Adrenal gland (tissue), 5 donors: ENCODE measurements around the gene SRD5A3.
A peak's percentile ranks its signal among the peaks of the same experiment; 100 is the strongest.

Source experiments
- POLR2A ChIP-seq, 2 donors: fragments of 450-650 bp; IDR thresholded peaks; one replicate each; pipeline ENCODE4 v1.6.1; 2017; ENCODE audit warnings: antibody characterized with exemption in 2 of 2, mild to moderate bottlenecking in 2 of 2, moderate library complexity in 1 of 2
- TF ChIP-seq, protein P1 (sequence below), 6 experiments: fragments of 450-650 bp in 4 of 6; fragments of 200-600 bp in 2 of 6; sonication (generic) in 1 of 6; IDR thresholded peaks; 1 replicate in 5 of 6; 2 replicates in 1 of 6; pipeline versions ENCODE4 v1.5.1 to v1.8.0; 2016 to 2021; ENCODE audit warnings: antibody characterized with exemption in 6 of 6, mild to moderate bottlenecking in 2 of 6, moderate library complexity in 1 of 6
- donor health status: DM: no; HTN: no; CAD: no.

DNA sequence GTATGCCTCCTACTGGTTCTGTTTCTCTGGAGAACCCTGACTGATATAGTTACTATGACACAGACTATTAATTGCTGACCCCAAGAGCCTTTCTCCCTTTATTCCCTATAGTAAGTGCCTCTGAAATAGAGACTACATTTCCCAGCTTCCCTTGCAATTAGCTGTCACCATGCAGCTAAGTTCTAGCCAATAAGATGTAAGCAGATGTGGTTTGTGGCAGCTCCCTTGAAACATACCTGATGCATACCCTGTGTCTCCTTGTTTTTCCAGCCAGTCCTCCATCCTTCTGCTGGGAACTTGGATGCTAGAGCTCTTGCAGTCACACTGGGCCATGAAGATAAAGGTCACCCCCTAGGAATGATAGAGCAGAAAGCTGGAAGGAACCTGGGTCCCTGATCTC, 40.0 kb downstream of the SRD5A3 start:
- TF ChIP-seq POLR2A (IDR thresholded peaks at IDR 0.05): peak in 1 of 2 donors; percentile 23
- TF ChIP-seq, protein P1, sequence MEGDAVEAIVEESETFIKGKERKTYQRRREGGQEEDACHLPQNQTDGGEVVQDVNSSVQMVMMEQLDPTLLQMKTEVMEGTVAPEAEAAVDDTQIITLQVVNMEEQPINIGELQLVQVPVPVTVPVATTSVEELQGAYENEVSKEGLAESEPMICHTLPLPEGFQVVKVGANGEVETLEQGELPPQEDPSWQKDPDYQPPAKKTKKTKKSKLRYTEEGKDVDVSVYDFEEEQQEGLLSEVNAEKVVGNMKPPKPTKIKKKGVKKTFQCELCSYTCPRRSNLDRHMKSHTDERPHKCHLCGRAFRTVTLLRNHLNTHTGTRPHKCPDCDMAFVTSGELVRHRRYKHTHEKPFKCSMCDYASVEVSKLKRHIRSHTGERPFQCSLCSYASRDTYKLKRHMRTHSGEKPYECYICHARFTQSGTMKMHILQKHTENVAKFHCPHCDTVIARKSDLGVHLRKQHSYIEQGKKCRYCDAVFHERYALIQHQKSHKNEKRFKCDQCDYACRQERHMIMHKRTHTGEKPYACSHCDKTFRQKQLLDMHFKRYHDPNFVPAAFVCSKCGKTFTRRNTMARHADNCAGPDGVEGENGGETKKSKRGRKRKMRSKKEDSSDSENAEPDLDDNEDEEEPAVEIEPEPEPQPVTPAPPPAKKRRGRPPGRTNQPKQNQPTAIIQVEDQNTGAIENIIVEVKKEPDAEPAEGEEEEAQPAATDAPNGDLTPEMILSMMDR (IDR thresholded peaks at IDR 0.05): no peak
